ENCODE data around the gene CLDN24.
A peak's percentile ranks its signal among the peaks of the same experiment; 100 is the strongest.

CLDN24 gene

DNA sequence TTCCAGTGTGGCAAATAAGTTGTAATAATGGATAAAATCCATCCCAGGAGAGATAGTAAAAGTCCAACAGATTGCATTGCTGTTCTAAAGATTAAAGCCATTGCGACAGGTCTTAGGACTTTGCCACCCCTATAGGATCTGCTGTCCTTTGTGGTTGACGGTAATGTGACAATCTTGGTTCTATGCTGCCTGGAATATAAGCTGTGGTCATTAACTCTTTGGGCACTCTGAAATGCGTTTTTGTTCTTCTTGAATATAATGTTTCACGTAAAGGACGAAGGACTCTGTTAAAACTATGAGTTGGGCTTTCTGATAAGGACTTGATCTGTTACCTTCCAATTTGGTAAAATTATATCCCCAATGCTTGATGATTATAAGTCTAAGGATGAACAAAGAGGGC is at the start of gene CLDN24:
Gene CLDN24 (minus strand): TSS at position 101 of the 400 bp plus-strand sequence. CDS start 0 bp downstream, at position 101.
- DNase-seq, result no peak

DNA sequence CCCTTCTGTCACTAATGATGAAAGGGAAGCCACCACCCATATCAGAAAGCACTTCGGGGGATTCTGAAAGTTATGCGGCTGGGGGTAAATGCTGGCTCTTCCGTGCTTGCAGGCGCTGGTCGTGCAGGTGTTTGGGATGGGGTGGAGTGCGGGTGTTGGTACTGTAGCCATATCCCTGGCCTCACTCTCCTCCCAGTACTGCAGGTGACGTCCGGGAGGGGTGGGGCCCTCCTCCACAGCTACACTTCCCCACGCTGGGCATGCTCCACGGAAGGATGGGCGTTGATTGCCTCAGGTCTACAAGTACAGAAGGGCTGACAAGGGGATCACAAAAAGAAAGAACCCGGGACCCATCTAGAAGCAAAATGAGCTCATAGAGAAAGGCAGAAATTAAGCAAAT is 48.6 kb upstream of the CLDN24 start:
- no peak for DNase-seq

DNA sequence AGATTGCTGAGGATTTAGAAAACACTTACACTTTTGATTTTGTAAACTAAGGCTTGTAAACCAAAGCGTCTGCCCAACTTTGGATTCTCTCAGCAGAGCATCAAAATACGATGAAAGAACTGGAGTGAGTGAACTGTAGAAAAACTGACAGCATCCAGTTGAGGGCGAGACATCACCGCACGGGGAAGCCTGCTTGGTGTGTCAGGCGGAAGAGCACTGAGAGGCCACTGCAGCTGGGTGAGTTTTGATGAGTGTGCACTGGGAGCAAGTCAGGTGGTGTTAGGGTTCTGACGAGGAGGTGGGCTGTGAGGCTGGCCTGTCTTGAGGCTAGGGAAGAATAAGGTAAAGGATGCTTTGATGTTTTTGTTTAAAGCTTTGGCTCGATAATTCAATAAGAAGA is 46.8 kb upstream of the CLDN24 start:
- DNase-seq, result no peak

DNA sequence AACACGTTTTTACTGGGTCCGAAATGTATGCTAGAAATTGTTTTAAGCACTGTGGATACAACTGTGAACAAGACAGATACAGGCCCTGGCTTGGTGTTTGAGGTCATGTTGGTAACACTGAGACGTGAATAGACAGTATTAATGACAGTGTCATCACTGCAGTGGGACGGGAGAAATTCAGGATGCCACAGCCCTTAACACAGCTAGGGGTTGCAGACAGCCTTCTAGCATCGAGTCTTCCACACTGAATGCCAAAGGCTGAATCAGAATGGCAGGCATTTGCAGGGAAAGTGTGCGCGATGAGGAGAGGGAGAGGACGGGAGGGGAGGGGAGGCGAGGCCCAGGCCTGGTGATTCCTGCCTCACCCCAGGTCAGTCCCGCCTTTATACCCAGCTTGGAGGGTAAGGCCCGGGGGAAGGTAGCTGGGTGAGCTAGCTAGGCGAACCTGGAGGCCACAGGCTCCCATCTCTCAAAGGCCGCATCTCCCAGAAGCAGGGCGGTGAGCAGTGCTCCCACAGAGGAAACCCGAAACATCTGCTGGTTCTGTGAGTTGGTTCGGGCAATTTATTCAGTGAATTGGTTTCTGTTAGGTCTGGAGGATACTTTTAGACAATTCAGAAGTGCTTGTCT is 44.1 kb upstream of the CLDN24 start:
- no peak for DNase-seq

DNA sequence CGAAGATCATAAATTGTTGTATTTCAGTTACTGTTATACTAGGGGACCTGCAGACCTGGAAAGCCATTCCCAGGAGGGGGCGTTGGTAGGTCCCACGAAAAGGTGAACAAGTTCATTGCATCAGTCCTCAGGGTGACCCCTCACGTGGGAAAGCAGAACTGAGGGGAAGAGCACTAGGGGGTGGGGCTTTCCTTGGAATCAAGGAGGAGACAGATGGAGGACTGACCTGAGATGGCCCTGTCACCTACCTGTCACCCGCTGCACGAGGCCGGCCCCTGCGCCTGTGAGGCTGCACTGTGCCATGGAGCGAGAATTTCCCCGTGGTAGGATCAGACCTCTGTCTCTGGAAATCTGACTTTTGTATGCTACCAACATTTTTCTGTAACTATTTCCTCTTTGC is 41.8 kb upstream of the CLDN24 start:
- no peak for DNase-seq

DNA sequence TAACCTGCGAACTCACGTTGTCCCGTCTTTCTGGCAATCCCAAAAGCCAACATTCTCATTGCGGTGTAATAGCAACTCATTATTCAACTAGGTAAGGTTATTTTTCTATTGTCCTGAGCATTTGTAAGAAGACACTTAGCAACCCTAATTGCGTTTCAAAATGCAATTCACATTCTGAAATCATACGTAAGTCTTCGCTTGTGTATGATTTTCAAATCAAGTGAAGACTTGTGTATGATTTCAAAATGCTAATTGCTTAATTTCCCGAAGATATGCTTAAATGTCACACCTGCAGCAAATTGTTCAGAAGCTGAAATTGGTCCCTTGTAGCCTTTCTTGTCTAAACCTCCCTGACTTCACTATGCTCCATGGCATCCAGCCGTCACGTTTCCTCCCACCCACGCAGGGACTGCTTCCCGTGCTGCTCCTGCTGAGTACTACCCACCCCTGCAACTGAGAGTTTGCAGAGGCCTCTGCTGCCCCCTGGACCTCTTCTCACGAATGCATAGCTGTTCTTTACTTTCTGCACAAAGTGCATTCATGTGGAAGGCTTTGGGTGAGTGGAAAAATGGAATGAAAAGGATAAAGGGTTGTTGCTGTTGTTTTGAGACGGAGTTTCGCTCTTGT is 40.8 kb upstream of the CLDN24 start:
- DNase-seq, result no peak

GRCh38 chr4:183362036-183362435 is 39.8 kb upstream of the CLDN24 start:
- no peak for DNase-seq

DNA sequence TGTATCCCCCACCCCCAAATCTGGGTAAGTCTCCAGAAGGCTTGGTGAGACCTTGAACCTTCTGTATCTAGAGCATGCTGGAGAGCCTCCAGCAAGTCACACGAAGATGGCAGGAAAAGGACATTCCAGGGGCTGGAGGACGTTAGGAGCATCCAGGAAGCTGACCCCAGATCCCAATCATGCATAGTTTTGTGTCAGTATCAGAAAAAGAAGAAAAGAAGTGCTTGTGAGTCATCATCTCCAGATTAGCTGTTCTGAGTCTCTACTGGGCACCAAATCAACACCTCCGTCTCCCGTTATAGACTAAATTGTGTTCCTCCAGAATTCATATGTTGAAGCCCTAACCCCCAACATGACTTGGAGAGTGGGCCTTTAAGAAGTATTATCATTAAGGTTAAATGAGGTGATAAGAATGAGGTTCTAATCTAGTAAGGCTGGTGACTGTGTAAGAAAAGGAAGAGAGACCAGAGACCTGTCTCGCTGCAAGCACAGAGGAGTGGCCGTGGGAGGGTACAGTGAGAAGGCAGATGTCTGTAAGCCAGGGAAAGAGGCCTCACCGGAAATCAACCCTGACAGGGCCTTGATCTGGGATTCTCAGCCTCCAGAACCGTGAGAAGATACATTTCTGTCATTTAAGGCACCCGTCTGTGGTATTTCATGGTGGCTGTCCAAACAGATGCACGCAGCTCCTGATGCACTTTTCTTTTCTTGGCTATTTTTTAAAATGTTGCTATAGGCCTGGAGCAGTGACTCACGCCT is 38.1 kb upstream of the CLDN24 start:
- no peak for DNase-seq

DNA sequence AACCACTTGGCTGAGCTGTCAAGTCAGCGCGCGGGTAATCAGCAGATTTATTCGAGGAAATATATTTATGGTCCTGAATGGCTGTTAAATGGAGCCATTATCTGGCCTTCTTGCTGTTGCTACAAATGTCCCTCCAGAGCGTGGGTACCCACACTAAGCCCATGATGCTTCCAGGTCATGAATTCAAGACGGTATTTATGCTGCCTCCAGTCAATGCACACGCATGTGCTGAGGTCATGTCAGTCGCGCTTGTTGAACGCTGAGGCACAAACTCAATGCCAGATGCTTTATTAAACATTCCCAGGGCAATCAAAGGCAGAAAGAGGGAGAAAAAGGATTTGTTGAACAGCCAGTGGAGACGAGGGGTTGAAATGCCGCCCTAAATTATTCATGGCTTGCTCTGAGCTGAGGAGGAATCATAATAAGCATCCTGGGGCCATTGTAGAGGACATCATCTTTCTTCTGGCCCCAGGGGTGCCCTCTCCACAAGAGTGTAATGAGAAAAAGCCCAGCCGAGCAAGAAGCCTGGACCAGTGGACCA is 36.1 kb upstream of the CLDN24 start:
- DNase-seq, result no peak

GRCh38 chr4:183356931-183357675 is 34.9 kb upstream of the CLDN24 start:
- DNase-seq, result no peak

GRCh38 chr4:183356173-183356830 is 34.1 kb upstream of the CLDN24 start:
- DNase-seq, result no peak

- no peak for DNase-seq
Measured at GRCh38 chr4:183355405-183355804, 33.2 kb upstream of the CLDN24 start.

GRCh38 chr4:183354219-183354618 is 32.0 kb upstream of the CLDN24 start:
- DNase-seq, result no peak

- no peak for DNase-seq
Measured at GRCh38 chr4:183353557-183353956, 31.3 kb upstream of the CLDN24 start.

GRCh38 chr4:183352546-183352945 is 30.3 kb upstream of the CLDN24 start:
- no peak for DNase-seq

GRCh38 chr4:183350317-183351071 is 28.3 kb upstream of the CLDN24 start:
- no peak for DNase-seq

DNA sequence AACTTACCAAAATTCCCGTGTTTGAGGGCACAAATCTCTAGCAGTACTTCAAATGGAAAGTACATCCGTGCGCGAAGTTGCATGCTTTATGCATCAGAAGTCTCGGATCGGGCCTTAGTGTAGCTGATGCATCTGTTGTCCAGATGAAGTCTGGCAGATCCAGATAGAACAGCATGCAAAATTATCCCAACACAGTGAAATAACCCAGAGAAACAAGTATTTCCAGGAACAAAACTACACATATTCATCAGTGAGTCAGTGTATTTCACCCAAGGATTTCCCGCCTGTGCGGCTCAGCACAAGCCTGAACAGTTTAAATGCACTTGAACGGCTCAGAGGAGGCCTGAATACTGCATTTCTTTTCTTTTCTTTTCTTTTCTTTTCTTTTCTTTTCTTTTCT is 27.4 kb upstream of the CLDN24 start:
- no peak for DNase-seq

- DNase-seq, result peak; percentile 36
Measured at GRCh38 chr4:183348706-183349659, 26.8 kb upstream of the CLDN24 start.

- DNase-seq, result no peak
Measured at GRCh38 chr4:183348136-183348535, 25.9 kb upstream of the CLDN24 start.

- no peak for DNase-seq
Measured at GRCh38 chr4:183347566-183347965, 25.3 kb upstream of the CLDN24 start.

- no peak for DNase-seq
Measured at GRCh38 chr4:183347146-183347545, 24.9 kb upstream of the CLDN24 start.
